GM21528 (cell line): Measurements from ENCODE around the gene DAB2IP.

Experiments used
- ATAC-seq: cut with Tn5 transposase; IDR thresholded peaks from one replicate; pipeline ENCODE4 v1.9.1; 2021; ENCODE audit warnings: mild to moderate bottlenecking, moderate library complexity; ENCODE audit not compliant: unreplicated experiment, low FRiP score

Gene DAB2IP

GRCh38 chr9:121717141-121717991 lies 65.9 kb downstream of the DAB2IP start:
- ATAC-seq = no peak

- ATAC-seq = no peak
Observed at GRCh38 chr9:121718084-121718483, 66.7 kb downstream of the DAB2IP start.

GRCh38 chr9:121718501-121718900 lies 67.1 kb downstream of the DAB2IP start:
- no peak for ATAC-seq

- no peak for ATAC-seq
Observed at GRCh38 chr9:121720311-121721057, 69.0 kb downstream of the DAB2IP start.

- ATAC-seq = no peak
Observed at GRCh38 chr9:121721058-121721350, 69.6 kb downstream of the DAB2IP start.

GRCh38 chr9:121721770-121722169 lies 70.3 kb downstream of the DAB2IP start:
- no peak for ATAC-seq

GRCh38 chr9:121725008-121725775 lies 73.8 kb downstream of the DAB2IP start:
- no peak for ATAC-seq

GRCh38 chr9:121727295-121728020 lies 76.0 kb downstream of the DAB2IP start:
- ATAC-seq = no peak

- no peak for ATAC-seq
Observed at GRCh38 chr9:121728916-121729315, 77.5 kb downstream of the DAB2IP start.

GRCh38 chr9:121729769-121730562 lies 78.5 kb downstream of the DAB2IP start:
- ATAC-seq = no peak

- no peak for ATAC-seq
Observed at GRCh38 chr9:121731090-121731489, 79.7 kb downstream of the DAB2IP start.

- ATAC-seq = no peak
Observed at GRCh38 chr9:121731919-121732318, 80.5 kb downstream of the DAB2IP start.

GRCh38 chr9:121732389-121732788 lies 81.0 kb downstream of the DAB2IP start:
- ATAC-seq = no peak

GRCh38 chr9:121732886-121733285 lies 81.5 kb downstream of the DAB2IP start:
- no peak for ATAC-seq

GRCh38 chr9:121734465-121734864 lies 83.0 kb downstream of the DAB2IP start:
- no peak for ATAC-seq

GRCh38 chr9:121735065-121735792 lies 83.8 kb downstream of the DAB2IP start:
- ATAC-seq = no peak

GRCh38 chr9:121735793-121736770 lies 84.6 kb downstream of the DAB2IP start:
- no peak for ATAC-seq

- ATAC-seq = no peak
Observed at GRCh38 chr9:121736934-121737462, 85.6 kb downstream of the DAB2IP start.
